ENCODE data around the gene SNX3. TPM values are rescaled to one million over a fixed set of nuclear protein-coding genes. Genes with fewer than 3 reads are reported as not detected.

SNX3 gene
- total RNA-seq, 3 donors from 2014 or later: 144 to 212 (median 151) TPM

DNA sequence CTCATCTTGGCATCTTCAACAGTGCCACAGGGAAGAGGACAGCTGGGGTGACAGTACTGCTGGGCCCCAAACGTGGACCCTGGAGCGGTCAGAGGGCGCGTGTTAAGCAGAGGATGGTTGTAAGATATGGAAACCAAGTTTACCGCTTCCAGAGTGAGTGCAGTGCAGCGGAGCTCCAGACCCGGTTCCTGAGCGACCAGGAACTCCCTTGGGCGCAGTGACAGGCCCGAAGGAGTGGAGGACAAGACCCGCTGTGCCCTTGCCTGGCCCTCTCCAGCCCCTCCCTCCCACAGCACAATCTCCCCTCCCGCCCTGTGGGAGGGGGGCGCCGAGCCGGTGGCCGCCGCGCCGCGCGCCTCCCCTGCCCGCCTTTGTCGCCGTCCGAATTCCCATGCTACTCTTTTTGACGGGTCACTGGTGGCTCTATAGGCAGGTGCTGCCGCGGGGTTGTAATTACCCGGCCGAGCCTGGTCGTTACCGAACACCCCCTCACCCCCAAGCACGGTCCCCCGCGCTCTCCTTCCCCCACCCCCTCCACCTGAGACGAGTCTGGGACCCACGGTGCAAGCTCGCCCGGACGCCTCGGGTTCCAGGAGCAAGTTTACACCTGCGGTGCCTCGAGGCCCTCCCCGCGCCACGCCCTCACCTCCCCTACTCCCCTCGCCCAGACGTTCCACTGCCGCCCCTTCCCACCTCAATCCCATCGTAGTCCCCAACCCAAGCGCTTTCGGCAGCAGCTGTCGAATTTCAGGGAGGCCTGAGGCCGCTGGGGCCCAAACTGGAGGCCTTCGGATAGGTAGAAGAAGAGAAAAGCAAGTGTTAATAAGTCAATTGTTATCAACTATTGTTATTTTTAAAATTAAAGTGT, 91.1 kb downstream of the SNX3 start:
- TF ChIP-seq POLR2AphosphoS5 (IDR thresholded peaks at IDR 0.05) (no peak), POLR2A (IDR thresholded peaks at IDR 0.05) (no peak)
- TF ChIP-seq, protein P1, sequence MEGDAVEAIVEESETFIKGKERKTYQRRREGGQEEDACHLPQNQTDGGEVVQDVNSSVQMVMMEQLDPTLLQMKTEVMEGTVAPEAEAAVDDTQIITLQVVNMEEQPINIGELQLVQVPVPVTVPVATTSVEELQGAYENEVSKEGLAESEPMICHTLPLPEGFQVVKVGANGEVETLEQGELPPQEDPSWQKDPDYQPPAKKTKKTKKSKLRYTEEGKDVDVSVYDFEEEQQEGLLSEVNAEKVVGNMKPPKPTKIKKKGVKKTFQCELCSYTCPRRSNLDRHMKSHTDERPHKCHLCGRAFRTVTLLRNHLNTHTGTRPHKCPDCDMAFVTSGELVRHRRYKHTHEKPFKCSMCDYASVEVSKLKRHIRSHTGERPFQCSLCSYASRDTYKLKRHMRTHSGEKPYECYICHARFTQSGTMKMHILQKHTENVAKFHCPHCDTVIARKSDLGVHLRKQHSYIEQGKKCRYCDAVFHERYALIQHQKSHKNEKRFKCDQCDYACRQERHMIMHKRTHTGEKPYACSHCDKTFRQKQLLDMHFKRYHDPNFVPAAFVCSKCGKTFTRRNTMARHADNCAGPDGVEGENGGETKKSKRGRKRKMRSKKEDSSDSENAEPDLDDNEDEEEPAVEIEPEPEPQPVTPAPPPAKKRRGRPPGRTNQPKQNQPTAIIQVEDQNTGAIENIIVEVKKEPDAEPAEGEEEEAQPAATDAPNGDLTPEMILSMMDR (IDR thresholded peaks at IDR 0.05): no peak
- no peak overlapping the region for H3K27ac ChIP-seq
- DNase-seq (ENCODE audit: low spot score in 2 of 2): no peak
- peaks cover 11 to 31% of the 10 kb centered on the region in 2 donors for H3K4me1 ChIP-seq
- no peaks in the 10 kb centered on the region for H3K9me3 ChIP-seq
- intact Hi-C loops (cut with DNase I; ENCODE audit: low total_unique reads): no loop called here
- H3K27me3 ChIP-seq: peaks cover 13 to 84% of the 10 kb centered on the region in 2 donors
- H3K36me3 ChIP-seq: no peaks in the 10 kb centered on the region
- H3K4me3 ChIP-seq: peak overlapping the region in 1 of 3 donors; percentile 59

- TF ChIP-seq POLR2AphosphoS5 (IDR thresholded peaks at IDR 0.05) (no peak), POLR2A (IDR thresholded peaks at IDR 0.05) (no peak)
- TF ChIP-seq, protein P1 (IDR thresholded peaks at IDR 0.05): no peak
- DNase-seq (ENCODE audit: low spot score in 2 of 2): no peak
- H3K4me3 ChIP-seq: peak overlapping the region; percentile 13 to 59 (median 33)
- H3K27ac ChIP-seq: no peak overlapping the region
- H3K36me3 ChIP-seq: no peaks in the 10 kb centered on the region
- peaks cover 11 to 37% of the 10 kb centered on the region in 2 donors for H3K4me1 ChIP-seq
- H3K27me3 ChIP-seq: peaks cover 13 to 84% of the 10 kb centered on the region in 2 donors
- intact Hi-C loops (cut with DNase I; ENCODE audit: low total_unique reads): no loop called here
- no peaks in the 10 kb centered on the region for H3K9me3 ChIP-seq
Measured at GRCh38 chr6:108168501-108169463, 92.1 kb downstream of the SNX3 start.

- Histone ChIP-seq H3K27ac (no peak overlapping the region), H3K4me1 (peaks cover 11 to 37% of the 10 kb centered on the region in 2 donors), H3K4me3 (peak overlapping the region; percentile 13 to 59 (median 33)), H3K36me3 (no peaks in the 10 kb centered on the region), H3K27me3 (peaks cover 13 to 90% of the 10 kb centered on the region in 2 donors), H3K9me3 (no peaks in the 10 kb centered on the region)
- no peak for TF ChIP-seq POLR2A (IDR thresholded peaks at IDR 0.05)
- TF ChIP-seq POLR2AphosphoS5 (IDR thresholded peaks at IDR 0.05): no peak
- TF ChIP-seq, protein P1 (IDR thresholded peaks at IDR 0.05): no peak
- intact Hi-C loops (cut with DNase I; ENCODE audit: low total_unique reads): no loop called here
- DNase-seq (ENCODE audit: low spot score in 2 of 2): no peak
Measured at GRCh38 chr6:108168090-108168463, 92.8 kb downstream of the SNX3 start.

GRCh38 chr6:108167449-108168089, 93.3 kb downstream of the SNX3 start:
- intact Hi-C loops (cut with DNase I; ENCODE audit: low total_unique reads): no loop called here
- H3K4me3 ChIP-seq: peak overlapping the region in 1 of 3 donors; percentile 8
- DNase-seq (ENCODE audit: low spot score in 2 of 2): no peak
- no peaks in the 10 kb centered on the region for H3K9me3 ChIP-seq
- no peak overlapping the region for H3K27ac ChIP-seq
- no peaks in the 10 kb centered on the region for H3K36me3 ChIP-seq
- peaks cover 13 to 92% of the 10 kb centered on the region in 2 donors for H3K27me3 ChIP-seq
- TF ChIP-seq POLR2AphosphoS5 (IDR thresholded peaks at IDR 0.05) (no peak), POLR2A (IDR thresholded peaks at IDR 0.05) (no peak)
- TF ChIP-seq, protein P1 (IDR thresholded peaks at IDR 0.05): no peak
- peaks cover 11 to 37% of the 10 kb centered on the region in 2 donors for H3K4me1 ChIP-seq
